Activated CD4-positive, alpha-beta T cell treated with anti-CD3 and anti-CD28 coated beads for 24 hours (primary cell): ENCODE measurements around the gene OR4C13.
"Not testable (repeated sequence)": the region's sequence is repeated elsewhere in the genome, so short reads cannot be mapped to it uniquely, and the experiment has no call there.

ENCODE experiments used
- DNase-seq, 2 donors: peaks; one replicate each; pipeline ENCODE4 v3.0.0-alpha.2; 2020; ENCODE audit warnings: low read depth in 2 of 2

OR4C13 gene

GRCh38 chr11:49952091-49952490 lies at the start of gene OR4C13:
TSS of gene OR4C13 (plus strand) at chr11:49952391. CDS start at chr11:49952423, 32 bp downstream.
- no peak for DNase-seq

DNA sequence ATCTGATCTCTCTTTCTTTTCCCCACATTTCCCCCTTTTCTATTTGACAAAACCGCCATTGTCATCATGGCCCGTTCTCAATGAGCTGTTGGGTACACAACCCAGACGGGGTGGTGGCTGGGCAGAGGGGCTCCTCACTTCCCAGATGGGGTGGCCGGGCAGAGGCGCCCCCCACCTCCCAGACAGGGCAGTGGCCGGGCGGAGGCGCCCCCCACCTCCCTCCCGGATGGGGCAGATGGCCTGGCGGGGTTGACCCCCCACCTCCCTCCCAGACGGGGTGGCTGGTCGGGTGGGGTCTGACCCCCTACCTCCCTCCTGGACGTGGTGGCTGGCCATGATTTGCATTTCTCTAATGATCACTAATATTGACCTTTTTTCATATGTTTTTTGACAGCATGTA lies 40.7 kb upstream of the OR4C13 start:
- not testable (repeated sequence) for DNase-seq

DNA sequence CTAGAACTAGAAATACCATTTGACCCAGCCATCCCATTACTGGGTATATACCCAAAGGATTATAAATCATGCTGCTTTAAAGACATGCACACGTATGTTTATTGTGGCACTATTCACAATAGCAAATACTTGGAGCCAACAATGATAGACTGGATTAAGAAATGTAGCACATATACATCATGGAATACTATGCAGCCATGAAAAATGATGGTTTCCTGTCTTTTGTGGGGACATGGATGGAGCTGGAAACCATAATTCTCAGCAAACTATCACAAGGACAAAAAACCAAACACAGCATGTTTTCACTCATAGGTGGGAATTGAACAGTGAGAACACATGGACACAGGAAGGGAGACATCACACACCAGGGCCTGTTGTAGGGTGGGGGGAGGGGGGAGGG lies 3.5 kb upstream of the OR4C13 start:
- not testable (repeated sequence) for DNase-seq

- DNase-seq, result not testable (repeated sequence)
These were observed 21.2 kb downstream of the OR4C13 start for GRCh38 chr11:49973439-49973838.

GRCh38 chr11:49982435-49982834 lies 30.2 kb downstream of the OR4C13 start, which contains the start of gene OR4C12:
TSS of gene OR4C12 (minus strand) at chr11:49982535. CDS start at chr11:49982501, 34 bp downstream.
- not testable (repeated sequence) for DNase-seq

DNA sequence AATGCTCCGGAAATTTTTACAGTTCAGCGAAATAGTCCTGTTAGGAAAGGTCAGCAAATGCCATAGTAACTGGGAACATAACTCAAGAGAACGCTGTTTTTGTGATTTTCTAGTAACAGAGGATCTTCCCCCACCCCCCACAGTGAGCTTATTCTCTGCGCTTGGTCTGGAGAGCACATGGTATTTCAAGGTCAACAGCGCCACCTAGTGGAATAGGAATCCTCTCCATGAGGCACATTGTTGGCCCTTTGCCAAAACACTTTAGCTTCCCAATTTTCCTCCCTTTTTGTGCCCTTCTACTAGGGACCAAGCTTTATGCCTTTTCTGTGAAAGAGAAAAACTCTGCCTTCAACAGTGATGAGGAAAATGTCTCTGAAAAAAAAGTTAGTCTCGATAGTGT lies 43.4 kb downstream of the OR4C13 start:
- peak in 1 of 2 donors; percentile 0 for DNase-seq
